VCaP (cell line): ENCODE data around the gene ZNF341.
A peak's percentile ranks its signal among the peaks of the same experiment; 100 is the strongest.

Experiments
- H3K27ac ChIP-seq: fragments of 450-650 bp; 2 replicates; pipeline ENCODE4 v1.5.1; 2017
- TF ChIP-seq, protein P1 (sequence below): fragments of 450-650 bp; conservative IDR thresholded peaks from 2 replicates; pipeline ENCODE4 v1.5.1; 2017; ENCODE audit warnings: mild to moderate bottlenecking, moderate library complexity

ZNF341 gene

GRCh38 chr20:33687993-33688937 lies 43.5 kb upstream of the ZNF341 start:
- peak overlapping the region; percentile 92 for H3K27ac ChIP-seq
- TF ChIP-seq, protein P1, sequence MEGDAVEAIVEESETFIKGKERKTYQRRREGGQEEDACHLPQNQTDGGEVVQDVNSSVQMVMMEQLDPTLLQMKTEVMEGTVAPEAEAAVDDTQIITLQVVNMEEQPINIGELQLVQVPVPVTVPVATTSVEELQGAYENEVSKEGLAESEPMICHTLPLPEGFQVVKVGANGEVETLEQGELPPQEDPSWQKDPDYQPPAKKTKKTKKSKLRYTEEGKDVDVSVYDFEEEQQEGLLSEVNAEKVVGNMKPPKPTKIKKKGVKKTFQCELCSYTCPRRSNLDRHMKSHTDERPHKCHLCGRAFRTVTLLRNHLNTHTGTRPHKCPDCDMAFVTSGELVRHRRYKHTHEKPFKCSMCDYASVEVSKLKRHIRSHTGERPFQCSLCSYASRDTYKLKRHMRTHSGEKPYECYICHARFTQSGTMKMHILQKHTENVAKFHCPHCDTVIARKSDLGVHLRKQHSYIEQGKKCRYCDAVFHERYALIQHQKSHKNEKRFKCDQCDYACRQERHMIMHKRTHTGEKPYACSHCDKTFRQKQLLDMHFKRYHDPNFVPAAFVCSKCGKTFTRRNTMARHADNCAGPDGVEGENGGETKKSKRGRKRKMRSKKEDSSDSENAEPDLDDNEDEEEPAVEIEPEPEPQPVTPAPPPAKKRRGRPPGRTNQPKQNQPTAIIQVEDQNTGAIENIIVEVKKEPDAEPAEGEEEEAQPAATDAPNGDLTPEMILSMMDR, result no peak

DNA sequence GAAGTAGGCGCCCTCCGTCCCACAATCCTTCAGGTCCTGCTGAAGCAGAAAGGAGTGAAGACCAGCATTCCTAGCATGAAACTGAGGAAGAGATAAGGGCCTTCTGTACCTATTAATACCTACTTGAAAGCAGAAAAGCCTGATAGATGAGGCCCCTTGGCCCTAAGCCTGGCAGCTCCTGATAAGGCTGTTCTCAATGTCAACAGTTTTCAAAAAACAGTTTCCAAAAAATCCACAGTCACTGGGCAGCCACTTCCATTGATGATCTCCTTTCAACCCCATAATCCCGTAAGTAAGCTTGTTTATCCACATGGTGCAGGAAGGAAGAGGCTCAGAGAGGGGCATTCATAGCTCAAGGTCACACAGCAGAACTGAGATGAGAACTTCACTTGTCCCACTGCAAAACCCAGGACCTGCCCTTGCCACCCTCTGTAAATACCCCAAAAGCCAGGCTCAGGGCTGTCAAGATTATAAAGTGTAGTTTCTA lies 42.8 kb upstream of the ZNF341 start:
- TF ChIP-seq, protein P1, result no peak
- H3K27ac ChIP-seq, result peak overlapping the region; percentile 92

GRCh38 chr20:33689493-33689892 lies 42.3 kb upstream of the ZNF341 start:
- peak overlapping the region; percentile 92 for H3K27ac ChIP-seq
- TF ChIP-seq, protein P1, result no peak

DNA sequence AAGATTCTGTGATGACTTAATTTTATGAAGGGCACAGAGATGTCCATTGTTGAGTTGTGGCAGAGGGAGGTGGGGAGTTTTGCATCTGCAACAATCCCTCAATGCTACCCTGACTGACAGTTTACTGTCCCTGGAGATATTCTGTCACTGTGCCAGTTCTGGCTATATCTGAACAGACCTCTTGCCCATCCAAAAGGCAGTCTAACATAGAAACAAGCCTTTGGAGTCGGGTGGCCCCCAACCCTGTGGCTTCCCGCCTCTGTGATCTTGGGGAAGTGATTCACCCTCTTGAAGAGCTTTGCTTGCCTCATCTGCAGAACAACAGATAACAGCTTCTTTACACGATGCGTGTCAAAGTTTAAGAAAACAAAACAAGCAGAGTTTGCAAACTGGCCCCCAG lies 41.8 kb upstream of the ZNF341 start:
- peak overlapping the region; percentile 92 for H3K27ac ChIP-seq
- TF ChIP-seq, protein P1, result no peak

DNA sequence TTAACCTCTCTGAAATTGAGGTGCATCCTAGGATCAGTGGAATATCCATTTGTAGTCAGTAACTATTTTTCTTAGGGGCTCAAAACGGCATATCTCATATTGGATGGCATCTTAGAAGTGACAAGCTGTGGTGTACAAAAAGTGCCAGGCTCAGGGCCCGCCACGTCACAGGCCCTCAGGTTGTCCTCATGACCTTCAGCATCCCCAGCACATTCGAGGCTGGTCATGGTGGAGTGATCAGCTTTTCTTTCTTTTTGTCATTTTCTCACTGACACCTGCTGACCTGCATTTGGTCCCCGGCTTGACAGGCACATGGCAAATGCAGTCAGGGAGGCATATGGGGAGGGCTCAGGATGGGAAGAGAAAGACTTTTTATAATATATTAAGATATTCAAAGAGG lies 38.5 kb upstream of the ZNF341 start:
- no peak overlapping the region for H3K27ac ChIP-seq
- TF ChIP-seq, protein P1, result no peak

DNA sequence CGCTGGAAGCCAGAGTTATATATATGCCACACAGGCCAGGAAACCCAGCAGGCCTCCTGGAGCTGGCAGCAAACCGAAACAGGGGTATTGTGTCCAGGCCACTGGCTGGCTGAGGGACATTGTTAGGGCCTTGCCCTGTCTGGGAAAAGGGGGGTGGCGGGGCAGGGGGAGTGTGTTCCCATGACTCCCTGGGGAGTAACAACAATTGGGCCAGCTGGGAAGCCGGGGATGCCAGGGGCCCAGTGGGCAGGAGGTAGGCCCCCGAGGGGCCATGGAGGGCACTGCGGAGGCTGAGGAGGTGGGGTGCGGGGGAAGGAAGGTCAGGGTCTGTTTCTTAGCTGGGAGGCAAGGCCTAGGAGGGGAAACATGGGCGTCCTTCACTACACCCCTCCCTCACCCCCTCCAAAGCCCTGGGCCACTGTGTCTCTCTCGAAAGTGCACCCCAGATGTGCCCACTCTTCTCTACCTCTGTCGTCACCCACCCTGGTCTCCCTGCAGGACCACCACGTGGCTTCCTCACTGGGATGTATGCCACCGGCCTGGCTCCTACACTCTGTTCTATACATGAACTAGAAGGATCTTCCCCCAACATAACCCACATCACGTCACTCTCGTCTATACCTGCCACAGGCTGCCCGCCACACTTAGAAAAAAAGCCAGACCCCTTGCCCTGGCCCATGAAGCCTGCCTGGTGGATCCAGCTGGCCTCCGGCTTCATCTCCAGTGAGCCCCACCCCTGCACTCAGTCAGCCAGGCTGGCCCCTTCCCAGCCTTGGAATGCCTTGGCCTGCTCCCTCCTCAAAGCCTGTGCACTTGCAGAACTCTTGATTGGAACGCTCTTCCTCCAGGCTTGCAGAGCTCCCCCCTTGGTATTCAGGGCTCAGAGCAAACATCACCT lies 37.8 kb upstream of the ZNF341 start:
- H3K27ac ChIP-seq, result no peak overlapping the region
- TF ChIP-seq, protein P1, result no peak

- H3K27ac ChIP-seq, result no peak overlapping the region
Measured at GRCh38 chr20:33694639-33695012, 37.2 kb upstream of the ZNF341 start.

More at GRCh38 chr20:33694639-33695012, 37.2 kb upstream of the ZNF341 start:
- TF ChIP-seq, protein P1, result no peak
